SHP77 treated with DMSO at 0.1 percent for 48 hours (cell line): Measurements from ENCODE around the gene AKTIP.

ENCODE experiments used
- DNase-seq: peaks from one replicate; lab custom pipeline; 2025; lab: John Stamatoyannopoulos, UW

The AKTIP gene

GRCh38 chr16:53478965-53479364, 24.0 kb downstream of the AKTIP start:
- DNase-seq = no peak

GRCh38 chr16:53476867-53477266, 26.1 kb downstream of the AKTIP start:
- DNase-seq = no peak

GRCh38 chr16:53465606-53466280, 37.3 kb downstream of the AKTIP start:
- DNase-seq = no peak

- no peak for DNase-seq
These were observed 44.4 kb downstream of the AKTIP start for GRCh38 chr16:53458635-53459034.

- DNase-seq = no peak
These were observed 45.3 kb downstream of the AKTIP start for GRCh38 chr16:53457670-53458069.

GRCh38 chr16:53456625-53457024, 46.4 kb downstream of the AKTIP start:
- no peak for DNase-seq

- no peak for DNase-seq
These were observed 49.1 kb downstream of the AKTIP start for GRCh38 chr16:53453928-53454327.

GRCh38 chr16:53449816-53450517, 53.0 kb downstream of the AKTIP start:
- DNase-seq = no peak

- no peak for DNase-seq
These were observed 56.9 kb downstream of the AKTIP start for GRCh38 chr16:53446090-53446489.

- no peak for DNase-seq
These were observed 57.5 kb downstream of the AKTIP start for GRCh38 chr16:53445534-53445933.
